ENCODE data around the gene PRPF40A.

Gene PRPF40A

GRCh38 chr2:152648336-152648735 lies 68.9 kb downstream of the PRPF40A start:
- FAIRE-seq: no peak

DNA sequence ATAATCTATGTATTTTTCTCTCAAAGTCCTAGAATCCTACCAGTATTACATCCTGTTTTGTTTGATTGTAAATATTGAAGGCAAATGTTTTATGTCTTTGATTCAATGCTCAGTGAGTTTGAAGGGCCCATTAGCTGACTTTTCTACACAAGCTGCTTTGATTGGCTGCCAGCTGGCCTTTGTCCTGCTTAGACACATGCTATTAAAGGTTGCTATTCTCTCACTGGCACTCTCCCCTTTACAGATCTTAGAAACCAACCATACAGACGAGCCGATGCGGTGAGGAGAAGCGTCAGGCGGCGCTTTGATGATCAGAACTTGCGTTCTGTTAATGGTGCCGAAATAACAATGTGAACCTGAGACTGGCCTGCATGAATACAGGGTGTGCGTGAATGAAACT lies 69.7 kb downstream of the PRPF40A start:
- FAIRE-seq: no peak

- no peak for FAIRE-seq
Observed at GRCh38 chr2:152646775-152647174, 70.5 kb downstream of the PRPF40A start.

DNA sequence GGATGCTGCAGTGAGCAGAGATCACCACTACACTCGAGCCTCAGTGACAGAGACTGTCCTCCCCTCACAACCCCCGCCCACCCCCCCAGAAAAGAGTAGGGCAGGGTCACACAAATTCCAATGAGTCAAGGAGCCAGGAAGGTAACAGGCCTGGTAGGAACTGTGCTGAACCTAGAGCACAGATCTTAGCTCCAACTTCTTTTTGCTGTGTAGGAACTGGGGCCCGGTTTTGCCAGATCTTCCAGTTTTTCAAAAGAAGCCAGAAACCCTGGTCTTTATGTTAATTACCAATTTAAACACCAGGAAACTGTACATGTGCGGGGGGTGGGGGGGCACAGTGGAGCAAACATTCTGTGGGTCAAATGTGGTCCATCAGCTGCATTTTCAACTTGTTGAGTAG lies 71.0 kb downstream of the PRPF40A start:
- no peak for FAIRE-seq

- no peak for FAIRE-seq
Observed at GRCh38 chr2:152644189-152644873, 72.9 kb downstream of the PRPF40A start.

GRCh38 chr2:152638590-152638989 lies 78.7 kb downstream of the PRPF40A start:
- FAIRE-seq: no peak

- FAIRE-seq: no peak
Observed at GRCh38 chr2:152638056-152638455, 79.2 kb downstream of the PRPF40A start.

DNA sequence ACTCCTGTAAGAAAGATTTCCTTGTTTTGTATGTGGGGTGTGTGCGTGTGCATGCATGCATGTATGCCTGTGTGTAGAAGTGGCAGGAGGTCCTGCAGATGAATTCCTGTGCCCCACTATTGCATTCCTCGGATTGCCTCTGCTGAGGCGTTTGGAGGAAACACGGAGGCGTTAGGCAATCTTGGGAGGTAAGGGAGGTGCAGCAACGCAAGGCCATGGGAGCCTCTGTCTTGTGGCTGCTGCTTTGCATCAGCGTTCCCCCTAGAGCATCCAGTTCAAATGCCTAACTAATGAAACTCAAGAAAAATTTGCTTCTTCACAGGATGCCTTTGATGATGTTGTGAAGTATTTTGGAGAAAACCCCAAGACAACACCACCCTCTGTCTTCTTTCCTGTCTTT lies 80.0 kb downstream of the PRPF40A start:
- FAIRE-seq: no peak

GRCh38 chr2:152635635-152636298 lies 81.5 kb downstream of the PRPF40A start:
- no peak for FAIRE-seq

DNA sequence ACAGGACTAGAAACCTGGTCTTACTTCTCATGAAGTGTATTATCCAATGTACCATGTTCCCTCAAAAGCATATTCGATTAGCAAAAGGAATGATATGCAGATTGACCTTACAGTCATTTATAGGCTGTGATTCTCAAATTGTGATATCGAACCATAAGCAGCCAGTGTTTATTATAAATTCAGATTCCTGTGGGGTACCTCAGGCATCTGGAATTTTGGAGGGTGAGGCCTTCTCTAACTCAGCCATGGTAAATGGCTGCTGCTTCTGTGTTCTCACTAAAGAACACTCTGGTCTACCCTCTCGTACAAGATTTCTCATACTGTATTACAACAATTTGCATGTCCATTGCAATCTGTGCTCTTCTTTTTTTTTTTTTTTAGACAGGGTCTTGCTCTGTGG lies 84.5 kb downstream of the PRPF40A start:
- FAIRE-seq: no peak

DNA sequence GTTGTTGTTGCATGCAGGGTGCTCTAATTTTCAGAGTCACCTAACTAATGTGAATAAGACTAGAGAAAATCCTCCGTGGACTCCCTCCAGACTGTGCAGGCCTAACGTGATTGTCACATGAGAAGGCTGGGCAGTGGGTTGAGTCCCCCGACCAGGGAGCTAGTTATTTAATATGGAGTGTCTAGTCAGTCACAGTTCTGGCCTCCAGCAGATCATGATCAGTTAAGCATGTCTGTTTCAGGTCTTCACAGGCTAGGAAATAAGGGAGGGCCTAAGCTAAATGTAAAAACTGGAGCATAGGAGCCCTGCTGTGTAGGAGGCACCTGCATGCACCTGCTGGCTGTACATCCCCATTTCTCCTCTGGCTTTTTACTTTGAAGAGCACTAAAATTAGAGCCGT lies 86.8 kb downstream of the PRPF40A start:
- FAIRE-seq: no peak

- no peak for FAIRE-seq
Observed at GRCh38 chr2:152629202-152629601, 88.1 kb downstream of the PRPF40A start.

DNA sequence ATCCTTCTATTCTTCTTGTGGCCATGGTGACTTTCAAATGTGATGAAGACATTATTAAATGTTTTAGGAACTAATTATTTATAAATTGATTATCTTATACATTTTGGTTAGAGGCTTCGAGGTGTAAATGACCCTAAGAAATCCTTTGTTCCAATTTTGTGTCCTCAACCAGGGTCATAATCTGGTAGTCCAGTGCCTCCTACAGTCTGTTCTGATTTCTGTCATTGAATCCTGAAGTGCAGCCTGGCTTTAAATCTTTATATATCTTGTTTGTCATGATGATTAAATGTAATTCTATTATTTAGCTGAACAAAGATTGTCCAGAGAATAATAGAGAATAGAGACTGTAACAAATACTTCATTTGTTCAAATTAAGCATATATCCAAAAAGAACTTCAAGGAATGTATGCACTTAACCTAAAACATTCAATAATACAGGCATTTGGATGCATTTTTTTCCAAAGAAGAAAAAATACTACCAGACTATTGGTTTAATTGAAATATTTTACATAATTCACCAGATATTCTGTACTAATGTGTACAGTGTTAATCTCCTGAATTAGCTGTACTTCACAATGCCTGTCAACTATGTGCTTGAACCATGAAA lies 89.8 kb downstream of the PRPF40A start:
- FAIRE-seq: peak; percentile 40

DNA sequence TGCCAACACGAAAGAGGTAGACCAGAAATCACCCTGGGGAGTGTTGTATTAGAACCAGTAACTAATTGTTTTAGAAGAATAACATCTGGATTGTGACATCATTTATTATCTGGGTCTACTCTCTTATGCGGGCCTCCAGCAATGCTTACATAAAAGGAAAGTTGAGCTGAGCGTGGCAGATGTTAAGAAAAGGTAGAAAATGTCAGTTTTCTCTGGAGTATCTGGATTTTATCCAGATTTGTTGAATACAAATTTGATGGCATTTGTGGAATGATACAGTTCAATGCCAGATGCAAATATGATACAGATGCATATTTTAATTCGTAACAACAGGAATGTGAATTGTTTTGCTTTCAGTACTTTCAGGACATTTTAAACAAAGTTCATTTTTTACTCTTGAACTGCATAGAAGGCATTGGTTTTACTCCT lies 90.3 kb downstream of the PRPF40A start:
- FAIRE-seq: no peak

DNA sequence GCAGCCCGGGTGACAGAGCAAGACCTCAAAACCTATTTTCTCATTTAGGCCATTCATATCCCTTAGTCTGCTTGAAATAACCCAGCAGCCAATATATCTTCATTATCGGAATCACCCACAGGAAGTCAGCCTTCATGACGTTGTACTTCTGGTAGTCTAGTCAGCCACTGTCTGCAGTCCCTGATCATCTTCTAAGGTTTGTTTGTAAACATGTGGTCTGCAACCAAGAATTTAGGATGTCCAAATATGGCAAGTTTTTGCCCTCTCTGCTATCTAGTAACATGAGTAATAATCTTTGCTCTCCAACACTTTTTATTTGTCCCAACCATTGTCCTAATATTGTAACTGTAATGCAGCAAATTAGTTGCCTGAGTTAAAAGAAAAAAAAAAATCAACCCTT lies 92.5 kb downstream of the PRPF40A start:
- no peak for FAIRE-seq

GRCh38 chr2:152623775-152624174 lies 93.5 kb downstream of the PRPF40A start:
- FAIRE-seq: no peak

DNA sequence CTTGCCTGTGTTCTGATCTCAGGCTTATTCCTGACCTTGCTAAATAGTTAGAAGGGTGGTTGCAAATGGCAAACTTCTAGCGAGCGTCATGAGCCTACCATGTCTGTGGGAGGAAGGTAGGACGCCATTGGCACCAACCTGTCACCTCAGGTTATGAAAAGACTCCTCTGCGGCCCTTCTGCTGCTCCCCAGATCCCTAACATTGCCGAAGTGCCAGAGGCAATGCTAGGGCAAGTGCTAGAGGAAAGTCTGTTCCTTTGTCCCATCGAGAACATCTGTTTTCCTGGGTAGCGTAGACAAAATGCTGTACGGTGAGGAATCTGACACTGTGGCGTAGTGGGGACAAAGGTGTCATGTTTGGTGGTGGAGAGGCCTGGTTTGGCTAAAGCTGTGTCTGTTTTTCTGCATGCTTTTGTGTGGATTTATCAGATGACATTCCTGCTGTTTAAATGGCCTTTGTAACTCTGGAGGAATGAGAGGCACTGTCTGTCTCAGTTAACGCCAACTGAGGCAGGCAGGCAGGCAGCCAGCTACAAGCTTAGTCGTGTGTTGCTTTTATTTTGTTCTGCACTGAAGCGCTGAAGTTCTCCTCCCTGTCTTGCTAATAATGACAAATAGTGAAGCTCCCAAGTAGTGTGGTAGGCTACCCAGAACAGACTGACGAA lies 94.1 kb downstream of the PRPF40A start:
- no peak for FAIRE-seq

- no peak for FAIRE-seq
Observed at GRCh38 chr2:152622219-152622618, 95.0 kb downstream of the PRPF40A start.

DNA sequence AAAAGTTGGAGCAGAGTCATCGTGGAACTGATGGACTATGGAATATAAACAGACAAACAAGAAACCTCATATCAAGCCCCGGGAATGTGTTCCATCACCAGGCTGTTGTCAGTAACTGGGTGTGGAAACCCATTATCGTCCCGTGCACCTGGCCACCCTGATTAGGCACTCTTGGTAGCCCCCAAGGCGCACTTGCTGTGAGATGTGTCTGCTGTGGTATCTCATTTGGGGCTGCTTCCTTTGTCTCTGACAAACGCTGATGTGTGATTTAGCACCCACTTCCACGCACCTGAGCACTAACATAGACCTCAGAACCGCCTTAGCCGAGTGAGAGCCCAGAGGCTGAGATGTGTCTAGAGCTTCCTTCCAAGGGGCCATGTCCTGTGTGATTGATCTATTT lies 96.3 kb downstream of the PRPF40A start:
- no peak for FAIRE-seq

DNA sequence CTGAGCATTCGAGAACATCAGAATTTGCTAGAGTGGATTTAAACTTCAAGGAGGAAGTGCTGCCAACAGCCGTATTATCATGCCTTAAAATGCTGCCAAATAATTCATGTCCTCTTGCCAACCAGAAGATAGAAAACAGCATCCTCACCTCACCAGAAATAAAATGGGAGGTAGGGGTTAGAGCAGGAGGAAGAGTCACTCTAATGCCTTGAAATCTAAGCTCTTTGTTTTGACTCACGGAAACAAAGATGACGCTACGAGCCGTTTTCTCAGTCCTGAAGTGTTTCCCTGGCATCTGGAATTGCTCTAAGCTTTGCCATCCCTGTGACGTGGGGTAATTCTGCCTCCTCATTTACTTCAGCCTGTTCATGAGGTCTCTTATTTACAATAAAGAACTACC lies 97.1 kb downstream of the PRPF40A start:
- FAIRE-seq: no peak

GRCh38 chr2:152618193-152618564 lies 99.1 kb downstream of the PRPF40A start:
- FAIRE-seq: no peak

- no peak for FAIRE-seq
Observed at GRCh38 chr2:152617456-152618192, 99.6 kb downstream of the PRPF40A start.

- no peak for FAIRE-seq
Observed at GRCh38 chr2:152615177-152615576, 102.1 kb downstream of the PRPF40A start.

Measured in G401.6 (cell line).